T-helper 1 cell treated with Interleukin-12 subunit alpha and Interleukin-12 subunit beta and Interleukin-4 antibody, amounts not matched to agents 30 μg/mL and 1 μg/mL, for 36 hours (primary cell): ENCODE data around the gene LRCH1.

ENCODE experiments used
- H3K27ac Mint-ChIP-seq: one replicate; pipeline ENCODE4 v1.8.0; 2021; ENCODE audit warnings: mild to moderate bottlenecking, mixed read lengths
- H3K27me3 Mint-ChIP-seq: one replicate; pipeline ENCODE4 v1.8.0; 2021; ENCODE audit warnings: low read depth, mixed read lengths
- H3K36me3 Mint-ChIP-seq: one replicate; pipeline ENCODE4 v1.8.0; 2021; ENCODE audit warnings: low read depth, mixed read lengths
- H3K4me1 Mint-ChIP-seq: one replicate; pipeline ENCODE4 v1.8.0; 2021; ENCODE audit warnings: low read depth, mixed read lengths
- H3K4me3 Mint-ChIP-seq: one replicate; pipeline ENCODE4 v1.8.0; 2021; ENCODE audit warnings: mild to moderate bottlenecking, moderate library complexity, mixed read lengths
- H3K9me3 Mint-ChIP-seq: one replicate; pipeline ENCODE4 v1.8.0; 2021; ENCODE audit warnings: mixed read lengths

Gene LRCH1

GRCh38 chr13:46578590-46578975 is 25.6 kb downstream of the LRCH1 start:
- Mint-ChIP-seq H3K9me3 (no peaks in the 10 kb centered on the region), H3K4me1 (peaks cover 33% of the 10 kb centered on the region), H3K27ac (no peak overlapping the region), H3K4me3 (no peak overlapping the region), H3K36me3 (peaks cover 5% of the 10 kb centered on the region), H3K27me3 (no peaks in the 10 kb centered on the region)

GRCh38 chr13:46580362-46580839 is 27.4 kb downstream of the LRCH1 start:
- peaks cover 34% of the 10 kb centered on the region for H3K4me1 Mint-ChIP-seq
- no peaks in the 10 kb centered on the region for H3K9me3 Mint-ChIP-seq
- H3K27ac Mint-ChIP-seq, result no peak overlapping the region
- H3K27me3 Mint-ChIP-seq, result no peaks in the 10 kb centered on the region
- no peak overlapping the region for H3K4me3 Mint-ChIP-seq
- H3K36me3 Mint-ChIP-seq, result peaks cover 5% of the 10 kb centered on the region

DNA sequence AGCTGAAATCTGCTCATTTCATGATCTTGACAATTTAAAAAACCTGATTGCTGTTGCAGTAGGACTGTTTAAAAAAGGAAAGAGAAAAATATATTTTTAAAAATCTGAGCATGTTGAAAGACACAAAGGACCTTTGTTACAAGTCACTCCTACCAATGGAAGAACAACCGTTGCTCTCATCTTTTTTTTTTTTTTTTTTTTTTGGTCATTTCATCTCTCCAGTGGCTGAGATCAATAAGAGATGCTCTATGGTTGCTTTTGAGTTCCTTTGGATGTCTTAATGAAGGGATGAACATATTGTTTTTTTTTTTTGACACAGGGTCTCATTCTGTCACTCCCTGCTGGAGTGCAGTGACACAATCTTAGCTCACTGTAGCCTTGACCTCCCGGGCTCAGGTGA is 29.2 kb downstream of the LRCH1 start:
- H3K36me3 Mint-ChIP-seq, result peaks cover 5% of the 10 kb centered on the region
- H3K4me3 Mint-ChIP-seq, result no peak overlapping the region
- H3K27me3 Mint-ChIP-seq, result no peaks in the 10 kb centered on the region
- H3K9me3 Mint-ChIP-seq, result no peaks in the 10 kb centered on the region
- peaks cover 31% of the 10 kb centered on the region for H3K4me1 Mint-ChIP-seq
- H3K27ac Mint-ChIP-seq, result no peak overlapping the region

- no peak overlapping the region for H3K4me3 Mint-ChIP-seq
- H3K36me3 Mint-ChIP-seq, result no peaks in the 10 kb centered on the region
- peaks cover 17% of the 10 kb centered on the region for H3K4me1 Mint-ChIP-seq
- no peaks in the 10 kb centered on the region for H3K9me3 Mint-ChIP-seq
- H3K27ac Mint-ChIP-seq, result no peak overlapping the region
- H3K27me3 Mint-ChIP-seq, result no peaks in the 10 kb centered on the region
Measured at GRCh38 chr13:46586751-46587514, 34.0 kb downstream of the LRCH1 start.

- Mint-ChIP-seq H3K27me3 (no peaks in the 10 kb centered on the region), H3K4me3 (no peak overlapping the region), H3K4me1 (peaks cover 21% of the 10 kb centered on the region), H3K27ac (no peak overlapping the region), H3K36me3 (no peaks in the 10 kb centered on the region), H3K9me3 (no peaks in the 10 kb centered on the region)
Measured at GRCh38 chr13:46587807-46588418, 34.9 kb downstream of the LRCH1 start.

- no peak overlapping the region for H3K4me3 Mint-ChIP-seq
- H3K36me3 Mint-ChIP-seq, result no peaks in the 10 kb centered on the region
- no peaks in the 10 kb centered on the region for H3K27me3 Mint-ChIP-seq
- H3K4me1 Mint-ChIP-seq, result peaks cover 40% of the 10 kb centered on the region
- no peak overlapping the region for H3K27ac Mint-ChIP-seq
- no peaks in the 10 kb centered on the region for H3K9me3 Mint-ChIP-seq
Measured at GRCh38 chr13:46592385-46592784, 39.4 kb downstream of the LRCH1 start.

GRCh38 chr13:46593398-46593797 is 40.4 kb downstream of the LRCH1 start:
- H3K4me1 Mint-ChIP-seq, result peaks cover 44% of the 10 kb centered on the region
- no peaks in the 10 kb centered on the region for H3K36me3 Mint-ChIP-seq
- H3K27me3 Mint-ChIP-seq, result no peaks in the 10 kb centered on the region
- no peaks in the 10 kb centered on the region for H3K9me3 Mint-ChIP-seq
- H3K4me3 Mint-ChIP-seq, result peak overlapping the region; percentile 16
- H3K27ac Mint-ChIP-seq, result peak overlapping the region; percentile 62

- peaks cover 54% of the 10 kb centered on the region for H3K4me1 Mint-ChIP-seq
- peaks cover 4% of the 10 kb centered on the region for H3K9me3 Mint-ChIP-seq
- H3K36me3 Mint-ChIP-seq, result peaks cover 5% of the 10 kb centered on the region
- H3K27ac Mint-ChIP-seq, result no peak overlapping the region
- no peak overlapping the region for H3K4me3 Mint-ChIP-seq
- H3K27me3 Mint-ChIP-seq, result no peaks in the 10 kb centered on the region
Measured at GRCh38 chr13:46594374-46595078, 41.6 kb downstream of the LRCH1 start.

DNA sequence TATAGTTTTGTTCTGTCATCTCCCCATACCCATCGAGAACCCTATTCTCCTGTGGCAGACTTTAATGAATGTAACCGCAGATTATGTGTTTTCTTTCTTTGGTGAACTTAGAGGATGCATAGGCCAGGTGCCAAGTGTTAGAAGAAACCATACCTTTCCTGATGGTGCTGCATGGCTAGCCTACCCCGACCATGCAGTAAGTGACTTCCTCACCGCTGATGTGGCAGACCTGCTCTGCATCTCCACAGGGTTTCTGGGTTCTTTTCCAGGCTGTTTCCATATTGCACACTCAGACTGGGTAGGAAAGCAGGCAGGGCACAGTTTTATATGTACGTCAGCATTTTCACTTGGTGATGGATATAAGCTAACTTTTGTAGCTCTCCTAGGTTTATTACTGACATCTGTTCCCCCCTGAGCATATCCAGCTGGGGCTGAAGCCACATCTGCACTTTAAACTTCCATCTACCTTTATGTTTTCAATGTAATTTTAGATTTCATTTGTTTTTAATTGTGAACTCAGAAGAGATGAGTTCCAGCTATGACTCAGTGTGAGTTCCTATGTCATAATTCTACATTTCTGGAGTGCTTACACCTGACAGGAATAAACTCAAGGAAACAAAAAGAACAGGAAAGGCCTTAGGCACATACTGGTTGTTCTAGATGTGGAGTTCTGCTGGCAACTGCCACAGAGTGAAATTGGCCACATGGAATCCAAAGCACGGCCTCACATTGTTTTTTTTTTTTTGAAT is 42.3 kb downstream of the LRCH1 start:
- H3K36me3 Mint-ChIP-seq, result peaks cover 5% of the 10 kb centered on the region
- no peak overlapping the region for H3K4me3 Mint-ChIP-seq
- no peak overlapping the region for H3K27ac Mint-ChIP-seq
- H3K27me3 Mint-ChIP-seq, result no peaks in the 10 kb centered on the region
- H3K9me3 Mint-ChIP-seq, result peaks cover 4% of the 10 kb centered on the region
- H3K4me1 Mint-ChIP-seq, result peaks cover 51% of the 10 kb centered on the region

- no peak overlapping the region for H3K4me3 Mint-ChIP-seq
- no peaks in the 10 kb centered on the region for H3K27me3 Mint-ChIP-seq
- peaks cover 53% of the 10 kb centered on the region for H3K4me1 Mint-ChIP-seq
- peaks cover 4% of the 10 kb centered on the region for H3K9me3 Mint-ChIP-seq
- H3K36me3 Mint-ChIP-seq, result peaks cover 5% of the 10 kb centered on the region
- no peak overlapping the region for H3K27ac Mint-ChIP-seq
Measured at GRCh38 chr13:46595885-46596275, 42.9 kb downstream of the LRCH1 start.

DNA sequence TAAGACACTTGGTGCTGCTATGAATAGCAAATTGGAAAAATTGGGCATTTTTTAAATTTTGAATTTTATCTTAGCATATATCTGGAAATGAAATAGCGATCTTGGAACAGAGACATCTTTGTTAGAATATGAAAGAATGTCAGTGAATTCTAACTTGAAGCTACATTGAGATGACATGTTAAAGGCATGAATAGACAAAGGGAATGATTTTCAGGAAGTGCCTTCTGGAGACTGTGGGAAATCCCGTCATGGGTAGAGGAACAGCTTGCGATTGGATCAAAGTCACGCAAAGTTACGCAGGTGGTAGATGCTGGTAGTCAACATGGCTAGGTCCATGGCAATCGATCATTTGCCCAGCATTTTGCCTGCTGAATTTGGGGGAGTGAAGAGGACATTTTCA is 43.5 kb downstream of the LRCH1 start:
- no peak overlapping the region for H3K4me3 Mint-ChIP-seq
- H3K9me3 Mint-ChIP-seq, result peaks cover 4% of the 10 kb centered on the region
- H3K27ac Mint-ChIP-seq, result no peak overlapping the region
- peaks cover 56% of the 10 kb centered on the region for H3K4me1 Mint-ChIP-seq
- H3K27me3 Mint-ChIP-seq, result no peaks in the 10 kb centered on the region
- peaks cover 5% of the 10 kb centered on the region for H3K36me3 Mint-ChIP-seq

GRCh38 chr13:46598140-46598819 is 45.3 kb downstream of the LRCH1 start:
- Mint-ChIP-seq H3K4me1 (peaks cover 57% of the 10 kb centered on the region), H3K27ac (peak overlapping the region; percentile 18), H3K36me3 (peaks cover 5% of the 10 kb centered on the region)

GRCh38 chr13:46598820-46599180 is 45.8 kb downstream of the LRCH1 start:
- peaks cover 5% of the 10 kb centered on the region for H3K36me3 Mint-ChIP-seq
- H3K4me3 Mint-ChIP-seq, result no peak overlapping the region
- peaks cover 52% of the 10 kb centered on the region for H3K4me1 Mint-ChIP-seq
- no peaks in the 10 kb centered on the region for H3K27me3 Mint-ChIP-seq
- peak overlapping the region; percentile 18 for H3K27ac Mint-ChIP-seq
- H3K9me3 Mint-ChIP-seq, result peaks cover 4% of the 10 kb centered on the region

More at GRCh38 chr13:46598140-46598819, 45.3 kb downstream of the LRCH1 start:
- Mint-ChIP-seq H3K9me3 (peaks cover 4% of the 10 kb centered on the region), H3K4me3 (no peak overlapping the region), H3K27me3 (no peaks in the 10 kb centered on the region)

DNA sequence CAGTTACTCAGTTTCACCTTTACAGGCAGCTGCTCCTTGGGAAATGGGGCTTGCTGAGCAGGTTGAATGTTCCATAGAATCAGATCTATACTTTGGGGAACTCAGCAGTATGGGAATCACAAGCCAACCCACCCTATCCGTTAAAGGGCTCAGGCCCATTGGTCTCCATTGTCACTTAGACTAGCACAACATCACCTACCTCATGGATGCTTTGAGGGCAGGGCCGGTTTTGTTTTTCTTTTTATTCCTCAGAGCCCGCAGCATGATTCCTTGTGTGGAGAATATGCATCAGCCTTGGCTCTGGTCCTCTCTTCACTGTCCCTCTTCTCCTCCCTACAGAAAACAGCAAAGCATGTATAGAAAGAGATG is 48.0 kb downstream of the LRCH1 start:
- H3K36me3 Mint-ChIP-seq, result peaks cover 5% of the 10 kb centered on the region
- peaks cover 47% of the 10 kb centered on the region for H3K4me1 Mint-ChIP-seq
- H3K27me3 Mint-ChIP-seq, result no peaks in the 10 kb centered on the region
- no peak overlapping the region for H3K27ac Mint-ChIP-seq
- H3K9me3 Mint-ChIP-seq, result peaks cover 4% of the 10 kb centered on the region
- H3K4me3 Mint-ChIP-seq, result no peak overlapping the region
